ENCODE results near the gene CNGA1. TPM values are rescaled to one million over a fixed set of nuclear protein-coding genes. Genes with fewer than 3 reads are reported as not detected.
"Not testable (repeated sequence)": the region's sequence is repeated elsewhere in the genome, so short reads cannot be mapped to it uniquely, and the experiment has no call there.

Gene CNGA1
- total and polyA plus RNA-seq, 2 experiments from 2014 or later: 0.54 to 1.9 TPM

DNA sequence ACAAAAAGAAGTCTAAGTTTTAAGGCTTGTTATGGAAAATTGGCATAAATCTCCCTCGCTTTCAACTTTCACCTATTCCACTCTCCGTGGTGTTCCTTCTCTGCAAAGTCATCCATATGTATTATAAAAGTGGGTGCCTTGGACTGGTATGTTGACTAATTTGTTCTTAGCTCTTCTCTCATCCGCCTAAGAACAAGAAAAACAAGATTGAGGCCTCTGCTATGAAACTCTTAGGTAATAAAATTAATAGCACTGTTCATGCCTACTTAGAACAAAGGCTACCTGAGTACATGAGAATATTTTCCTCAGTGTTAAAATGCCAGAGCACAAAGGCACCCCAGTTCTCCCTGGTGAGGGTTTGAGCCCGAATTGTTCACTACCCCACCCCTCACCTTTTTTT lies 1.3 kb downstream of the CNGA1 start:
- Histone ChIP-seq H3K4me1 (ENCODE audit: low read depth) (no peaks in the 10 kb centered on the region), H3K4me3 (no peak overlapping the region), H3K9me3 (ENCODE audit: low read depth) (no peaks in the 10 kb centered on the region), H3K36me3 (no peaks in the 10 kb centered on the region), H3K27me3 (peaks cover 7% of the 10 kb centered on the region), H3K27ac (no peak overlapping the region)
- TF ChIP-seq, protein P1, sequence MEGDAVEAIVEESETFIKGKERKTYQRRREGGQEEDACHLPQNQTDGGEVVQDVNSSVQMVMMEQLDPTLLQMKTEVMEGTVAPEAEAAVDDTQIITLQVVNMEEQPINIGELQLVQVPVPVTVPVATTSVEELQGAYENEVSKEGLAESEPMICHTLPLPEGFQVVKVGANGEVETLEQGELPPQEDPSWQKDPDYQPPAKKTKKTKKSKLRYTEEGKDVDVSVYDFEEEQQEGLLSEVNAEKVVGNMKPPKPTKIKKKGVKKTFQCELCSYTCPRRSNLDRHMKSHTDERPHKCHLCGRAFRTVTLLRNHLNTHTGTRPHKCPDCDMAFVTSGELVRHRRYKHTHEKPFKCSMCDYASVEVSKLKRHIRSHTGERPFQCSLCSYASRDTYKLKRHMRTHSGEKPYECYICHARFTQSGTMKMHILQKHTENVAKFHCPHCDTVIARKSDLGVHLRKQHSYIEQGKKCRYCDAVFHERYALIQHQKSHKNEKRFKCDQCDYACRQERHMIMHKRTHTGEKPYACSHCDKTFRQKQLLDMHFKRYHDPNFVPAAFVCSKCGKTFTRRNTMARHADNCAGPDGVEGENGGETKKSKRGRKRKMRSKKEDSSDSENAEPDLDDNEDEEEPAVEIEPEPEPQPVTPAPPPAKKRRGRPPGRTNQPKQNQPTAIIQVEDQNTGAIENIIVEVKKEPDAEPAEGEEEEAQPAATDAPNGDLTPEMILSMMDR (IDR thresholded peaks at IDR 0.05; ENCODE audit: low read depth, low read length): no peak
- DNase-seq (ENCODE audit: low read depth in 1 of 2, low spot score in 1 of 2): no peak

DNA sequence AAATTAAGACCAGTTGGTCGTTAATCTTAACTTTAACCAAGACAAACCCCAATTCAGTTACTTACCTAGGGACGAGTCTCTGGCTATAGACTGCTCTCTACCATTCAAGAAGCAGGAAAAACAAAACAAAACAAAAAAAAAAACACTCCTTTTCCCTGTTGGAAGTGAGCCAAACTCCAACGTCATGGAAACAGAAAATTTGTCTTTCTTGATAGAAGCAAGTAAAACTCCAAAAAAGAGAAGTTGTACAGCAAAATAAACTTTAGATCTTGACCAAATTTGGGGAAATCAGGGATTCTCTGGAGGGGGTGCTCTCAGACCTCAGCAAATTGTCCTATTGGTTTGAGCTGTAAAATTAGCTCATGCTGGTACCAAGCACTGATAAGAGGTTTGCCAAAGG lies 3.7 kb downstream of the CNGA1 start:
- peaks cover 4% of the 10 kb centered on the region for H3K9me3 ChIP-seq (ENCODE audit: low read depth)
- H3K36me3 ChIP-seq: no peaks in the 10 kb centered on the region
- H3K27me3 ChIP-seq: peaks cover 1% of the 10 kb centered on the region
- TF ChIP-seq, protein P1 (IDR thresholded peaks at IDR 0.05; ENCODE audit: low read depth, low read length): no peak
- no peak overlapping the region for H3K27ac ChIP-seq
- no peak overlapping the region for H3K4me3 ChIP-seq
- no peaks in the 10 kb centered on the region for H3K4me1 ChIP-seq (ENCODE audit: low read depth)
- peak in 1 of 2 donors; percentile 33 for DNase-seq (ENCODE audit: low read depth in 1 of 2, low spot score in 1 of 2)

DNA sequence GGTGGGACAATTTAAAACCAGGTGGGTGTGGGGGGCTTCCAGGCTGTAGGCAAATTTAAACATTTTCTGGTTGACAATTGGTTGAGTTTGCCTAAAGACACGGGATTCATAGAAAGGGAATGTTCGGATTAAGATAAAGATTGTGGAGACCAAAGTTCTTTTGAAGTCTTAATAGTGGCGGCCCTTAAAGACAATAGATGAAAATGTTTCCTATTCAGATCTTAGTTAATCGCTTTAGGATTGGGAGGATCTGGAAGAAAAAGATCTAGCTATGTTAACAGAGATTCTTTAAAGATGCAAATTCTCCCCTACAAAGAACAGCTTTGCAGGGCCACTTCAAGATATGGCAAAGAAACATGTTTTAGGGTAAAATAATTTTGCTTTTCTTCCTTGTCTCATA lies 4.8 kb downstream of the CNGA1 start:
- no peak for DNase-seq (ENCODE audit: low read depth in 1 of 2, low spot score in 1 of 2)
- peaks cover 4% of the 10 kb centered on the region for H3K9me3 ChIP-seq (ENCODE audit: low read depth)
- H3K4me3 ChIP-seq: no peak overlapping the region

DNA sequence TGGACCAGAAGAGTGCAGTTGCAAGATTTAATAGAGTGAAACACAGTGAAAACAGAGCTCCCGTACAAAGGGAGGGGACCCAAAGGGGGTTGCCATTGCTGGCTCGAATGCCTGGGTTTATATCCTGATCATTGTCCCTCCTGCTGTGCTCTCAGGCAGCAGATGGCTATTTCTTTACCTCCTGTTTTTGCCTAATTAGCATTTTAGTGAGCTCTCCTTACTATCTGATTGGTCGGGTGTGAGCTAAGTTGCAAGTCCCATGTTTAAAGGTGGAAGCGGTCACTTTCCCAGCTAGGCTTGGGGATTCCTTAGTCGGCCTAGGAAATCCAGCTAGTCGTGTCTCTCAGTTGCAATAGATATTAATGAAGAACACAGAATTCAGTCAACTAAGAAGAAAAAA lies 5.6 kb downstream of the CNGA1 start:
- H3K9me3 ChIP-seq (ENCODE audit: low read depth); H3K4me1 ChIP-seq (ENCODE audit: low read depth); H3K27me3 ChIP-seq; DNase-seq (ENCODE audit: low read depth in 1 of 2, low spot score in 1 of 2); H3K27ac ChIP-seq; H3K36me3 ChIP-seq; H3K4me3 ChIP-seq: not testable (repeated sequence)

More for the DNA sequence above, 4.8 kb downstream of the CNGA1 start:
- TF ChIP-seq, protein P1 (IDR thresholded peaks at IDR 0.05; ENCODE audit: low read depth, low read length): no peak
- no peaks in the 10 kb centered on the region for H3K27me3 ChIP-seq
- no peaks in the 10 kb centered on the region for H3K36me3 ChIP-seq
- no peak overlapping the region for H3K27ac ChIP-seq
- no peaks in the 10 kb centered on the region for H3K4me1 ChIP-seq (ENCODE audit: low read depth)

DNA sequence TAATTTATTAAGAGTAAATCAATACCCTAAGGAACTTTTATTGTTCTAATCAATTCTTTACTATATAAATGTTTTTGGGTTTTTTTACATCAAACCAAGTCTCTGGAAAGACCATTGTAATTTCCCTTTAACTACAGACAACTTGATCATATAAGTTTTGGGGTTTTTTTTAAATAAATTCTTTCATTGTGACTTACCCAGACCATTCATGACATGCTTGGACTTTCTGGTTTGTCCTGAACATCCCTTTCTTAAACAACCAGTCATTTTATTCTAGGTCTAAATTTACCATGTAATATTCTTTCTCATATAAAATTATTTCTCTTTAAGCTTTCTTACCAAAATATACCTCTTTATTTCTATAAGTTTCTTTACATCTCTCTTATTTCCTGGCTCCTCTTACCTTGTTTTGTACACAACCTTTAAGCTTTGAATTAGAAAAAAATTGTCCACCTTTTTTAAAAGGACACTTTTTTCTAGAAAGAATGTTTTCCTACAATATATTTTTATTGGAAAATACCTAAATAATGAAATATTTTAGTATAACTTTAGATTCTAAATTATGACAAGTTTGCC lies 8.4 kb downstream of the CNGA1 start:
- no peak overlapping the region for H3K4me3 ChIP-seq
- TF ChIP-seq, protein P1 (IDR thresholded peaks at IDR 0.05; ENCODE audit: low read depth, low read length): no peak
- H3K27ac ChIP-seq: no peak overlapping the region
- no peaks in the 10 kb centered on the region for H3K4me1 ChIP-seq (ENCODE audit: low read depth)
- no peaks in the 10 kb centered on the region for H3K36me3 ChIP-seq
- peaks cover 4% of the 10 kb centered on the region for H3K9me3 ChIP-seq (ENCODE audit: low read depth)
- H3K27me3 ChIP-seq: no peaks in the 10 kb centered on the region
- DNase-seq (ENCODE audit: low read depth in 1 of 2, low spot score in 1 of 2): peak in 1 of 2 donors; percentile 21

DNA sequence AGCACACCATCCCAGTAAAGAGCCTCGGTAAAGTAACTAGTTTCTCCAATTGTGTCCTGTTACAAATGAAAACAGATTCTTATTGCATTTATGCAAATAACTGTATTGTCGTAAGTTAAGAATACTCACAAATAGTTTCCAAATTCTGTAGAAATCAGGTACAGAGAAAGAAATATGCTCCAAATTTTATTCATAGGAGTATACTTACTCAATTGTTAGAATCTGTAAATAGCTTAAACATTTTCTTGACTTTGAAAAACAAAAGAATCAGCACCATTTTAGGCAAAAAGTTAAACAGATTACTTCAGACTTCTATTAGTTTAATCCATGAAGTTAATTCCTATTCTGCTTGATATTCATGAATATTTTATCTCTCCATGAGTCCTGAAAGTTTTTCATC lies 10.7 kb downstream of the CNGA1 start:
- Histone ChIP-seq H3K4me1 (ENCODE audit: low read depth) (no peaks in the 10 kb centered on the region), H3K9me3 (ENCODE audit: low read depth) (peaks cover 4% of the 10 kb centered on the region)
- no peak for DNase-seq (ENCODE audit: low read depth in 1 of 2, low spot score in 1 of 2)

More for the DNA sequence above, 10.7 kb downstream of the CNGA1 start:
- Histone ChIP-seq H3K36me3 (no peaks in the 10 kb centered on the region), H3K27me3 (no peaks in the 10 kb centered on the region), H3K27ac (no peak overlapping the region), H3K4me3 (no peak overlapping the region)
- TF ChIP-seq, protein P1 (IDR thresholded peaks at IDR 0.05; ENCODE audit: low read depth, low read length): no peak

Measured in cardiac muscle cell (in vitro differentiated cells and primary cell).